HCT116 (cell line): Measurements from ENCODE around the gene MAPKAP1. TPM values are rescaled to one million over a fixed set of nuclear protein-coding genes. Genes with fewer than 3 reads are reported as not detected.

Source experiments
- ATAC-seq: fragments of 200-7000 bp; cut with Tn5 transposase; 2 replicates; pipeline ENCODE4 v1.9.1; 2020; ENCODE audit warnings: mild to moderate bottlenecking, moderate library complexity
- BruUV-seq: library from RNA; stranded (reverse); fragments of 400-500 nt; replicated peaks from 2 replicates; lab custom pipeline; 2021; lab: Mats Ljungman, UMichigan
- CTCF ChIA-PET: fragments of 300-600 bp; sonication (Branson Sonifier 250); formaldehyde crosslinking; loops from one replicate; lab custom pipeline; 2021; ENCODE audit warnings: antibody characterized with exemption; lab: Charles Lee
- POLR2A ChIA-PET: fragments of 300-600, 350-600 bp; sonication (Branson Sonifier 250); formaldehyde crosslinking; loops from one replicate; lab custom pipeline; 2021; ENCODE audit warnings: antibody characterized with exemption; lab: Charles Lee
- RAD21 ChIA-PET, 2 experiments: fragments of 300-600 bp; sonication (Branson Sonifier 250); formaldehyde crosslinking; loops; one replicate each; lab custom pipeline; 2023; ENCODE audit warnings: low total read pairs in 2 of 2; ENCODE audit not compliant: uncharacterized antibody in 2 of 2, unreplicated experiment in 2 of 2, low non-redundant PET in 1 of 2; lab: Charles Lee
- DNase-seq: peaks from one replicate; pipeline ENCODE4 v3.0.0-alpha.2; 2010; ENCODE audit warnings: low read depth, low spot score
- H2AFZ ChIP-seq: fragments of 200-600 bp; shearing (Covaris generic), sonication (generic); 2 replicates; pipeline ENCODE4 v1.6.1; 2017; ENCODE audit warnings: low read depth, mixed run types, mixed read lengths, antibody characterized with exemption, low read length; ENCODE audit not compliant: poor library complexity, severe bottlenecking
- H3K27ac ChIP-seq: 2 replicates; pipeline ENCODE4 v1.5.1; 2012; ENCODE audit warnings: low read depth, low read length
- H3K27me3 ChIP-seq: fragments of 200-600 bp; sonication (generic); 2 replicates; pipeline ENCODE4 v1.6.1; 2016; ENCODE audit warnings: mixed run types, low read length, mixed read lengths; ENCODE audit not compliant: insufficient read depth
- H3K36me3 ChIP-seq, 2 experiments: fragments of 200-500 bp in 1 of 2; fragments of 200-600 bp in 1 of 2; sonication (Bioruptor generic) in 1 of 2; sonication (generic) in 1 of 2; 2 replicates each; pipeline versions ENCODE4 v1.5.1 to v1.6.1; 2014 to 2016; ENCODE audit warnings: low read length in 2 of 2, inconsistent platforms in 1 of 2, mixed read lengths in 1 of 2, mixed run types in 1 of 2; ENCODE audit not compliant: insufficient read depth in 2 of 2, control insufficient read depth in 1 of 2
- H3K4me1 ChIP-seq, 2 experiments: fragments of 200-600 bp in 1 of 2; sonication (generic) in 1 of 2; 2 replicates each; pipeline versions ENCODE4 v1.5.1 to v1.6.1; 2012 to 2017; ENCODE audit warnings: low read length in 2 of 2, inconsistent platforms in 1 of 2, mild to moderate bottlenecking in 1 of 2, mixed read lengths in 1 of 2, mixed run types in 1 of 2, moderate library complexity in 1 of 2; ENCODE audit not compliant: insufficient read depth in 2 of 2, control insufficient read depth in 1 of 2
- H3K4me2 ChIP-seq: fragments of 200-600 bp; sonication (generic); 2 replicates; pipeline ENCODE4 v1.6.1; 2017; ENCODE audit warnings: mixed run types, low read length, mixed read lengths
- H3K4me3 ChIP-seq, 2 experiments: fragments of 200-600 bp in 1 of 2; sonication (generic) in 1 of 2; replicated peaks in 1 of 2; 2 replicates each; pipeline ENCODE4 v1.5.1; 2011 to 2016; ENCODE audit warnings: low read length in 2 of 2, control low read depth in 1 of 2, low read depth in 1 of 2, mild to moderate bottlenecking in 1 of 2, mixed read lengths in 1 of 2, mixed run types in 1 of 2
- H3K79me2 ChIP-seq: fragments of 200-600 bp; sonication (generic); 2 replicates; pipeline ENCODE4 v1.6.1; 2017; ENCODE audit warnings: mild to moderate bottlenecking, mixed run types, low read length, moderate library complexity, mixed read lengths; ENCODE audit not compliant: insufficient read depth
- H3K9ac ChIP-seq: fragments of 200-600 bp; sonication (generic); 2 replicates; pipeline ENCODE4 v1.6.1; 2016; ENCODE audit warnings: low read length, mixed read lengths
- H3K9me2 ChIP-seq: fragments of 200-600 bp; sonication (generic), shearing (Covaris generic); 2 replicates; pipeline ENCODE4 v1.6.1; 2017; ENCODE audit warnings: mixed run types, mild to moderate bottlenecking, moderate library complexity; ENCODE audit not compliant: insufficient read depth
- H3K9me3 ChIP-seq, 2 experiments: fragments of 200-500 bp in 1 of 2; fragments of 200-600 bp in 1 of 2; sonication (Bioruptor generic) in 1 of 2; sonication (generic) in 1 of 2; 2 replicates each; pipeline ENCODE4 v1.6.1; 2014 to 2017; ENCODE audit warnings: low read length in 2 of 2, mixed read lengths in 2 of 2, inconsistent platforms in 1 of 2, low read depth in 1 of 2, mild to moderate bottlenecking in 1 of 2, mixed run types in 1 of 2, moderate library complexity in 1 of 2; ENCODE audit not compliant: control insufficient read depth in 1 of 2, insufficient read depth in 1 of 2
- H4K20me1 ChIP-seq: fragments of 200-600 bp; sonication (generic), shearing (Covaris generic); 2 replicates; pipeline ENCODE4 v1.6.1; 2017; ENCODE audit warnings: mixed run types, mild to moderate bottlenecking, moderate library complexity; ENCODE audit not compliant: insufficient read depth
- CBX3 ChIP-seq: IDR thresholded peaks from 2 replicates; pipeline ENCODE4 v1.6.1; 2012; ENCODE audit warnings: low read depth
- CEBPB ChIP-seq: IDR thresholded peaks from 2 replicates; pipeline ENCODE4 v1.6.1; 2012; ENCODE audit warnings: low read depth
- CTCF ChIP-seq, 3 experiments: fragments of 200-600 bp in 1 of 3; sonication (generic) in 1 of 3; IDR thresholded peaks in 2 of 3; conservative IDR thresholded peaks in 1 of 3; 2 replicates each; pipeline ENCODE4 v1.5.1; 2012 to 2017; ENCODE audit warnings: low read depth in 2 of 3, low read length in 2 of 3, antibody characterized with exemption in 1 of 3, borderline replicate concordance in 1 of 3, control low read depth in 1 of 3, mild to moderate bottlenecking in 1 of 3, mixed read lengths in 1 of 3, mixed run types in 1 of 3, moderate library complexity in 1 of 3; ENCODE audit not compliant: insufficient read depth in 1 of 3
- EGR1 ChIP-seq: IDR thresholded peaks from 2 replicates; pipeline ENCODE4 v1.6.1; 2012; ENCODE audit warnings: low read depth
- ELF1 ChIP-seq: IDR thresholded peaks from 2 replicates; pipeline ENCODE4 v1.6.1; 2012; ENCODE audit warnings: low read depth, borderline replicate concordance
- EZH2phosphoT487 ChIP-seq: fragments of 200-600 bp; IDR thresholded peaks from 2 replicates; pipeline ENCODE4 v1.6.1; 2018; ENCODE audit warnings: antibody characterized with exemption, borderline replicate concordance
- FOSL1 ChIP-seq: IDR thresholded peaks from 2 replicates; pipeline ENCODE4 v1.6.1; 2012; ENCODE audit warnings: low read depth
- MAX ChIP-seq: IDR thresholded peaks from 2 replicates; pipeline ENCODE4 v1.6.1; 2012
- POLR2A ChIP-seq: IDR thresholded peaks from 2 replicates; pipeline ENCODE4 v1.7.0; 2011; ENCODE audit warnings: borderline replicate concordance; ENCODE audit not compliant: insufficient read depth, insufficient read length; ENCODE audit errors: extremely low read depth
- POLR2AphosphoS5 ChIP-seq: IDR thresholded peaks from 2 replicates; pipeline ENCODE4 v1.6.1; 2011; ENCODE audit warnings: mild to moderate bottlenecking, low read depth, low read length, moderate library complexity
- RAD21 ChIP-seq: IDR thresholded peaks from 2 replicates; pipeline ENCODE4 v1.6.1; 2012; ENCODE audit warnings: low read depth, mild to moderate bottlenecking
- REST ChIP-seq: IDR thresholded peaks from 2 replicates; pipeline ENCODE4 v1.6.1; 2012; ENCODE audit warnings: low read depth
- SIN3A ChIP-seq: IDR thresholded peaks from 2 replicates; pipeline ENCODE4 v1.6.1; 2012; ENCODE audit warnings: low read depth
- SP1 ChIP-seq: IDR thresholded peaks from 2 replicates; pipeline ENCODE4 v1.6.1; 2012; ENCODE audit warnings: low read depth
- SRF ChIP-seq: IDR thresholded peaks from 2 replicates; pipeline ENCODE4 v1.6.1; 2012; ENCODE audit warnings: low read depth
- TCF7L2 ChIP-seq: IDR thresholded peaks from 2 replicates; pipeline ENCODE4 v1.7.0; 2011; ENCODE audit warnings: borderline replicate concordance, inconsistent platforms; ENCODE audit not compliant: insufficient read depth, insufficient read length; ENCODE audit errors: extremely low read depth
- YY1 ChIP-seq: IDR thresholded peaks from 2 replicates; pipeline ENCODE4 v1.6.1; 2011; ENCODE audit warnings: low read length, low read depth, moderate library complexity, mild to moderate bottlenecking; ENCODE audit not compliant: insufficient replicate concordance; ENCODE audit errors: extremely low read depth
- ZBTB33 ChIP-seq: IDR thresholded peaks from 2 replicates; pipeline ENCODE4 v1.6.1; 2011; ENCODE audit warnings: mild to moderate bottlenecking, low read length, moderate library complexity; ENCODE audit not compliant: insufficient replicate concordance; ENCODE audit errors: extremely low read depth
- ZFX ChIP-seq: fragments of 450-650 bp; IDR thresholded peaks from 2 replicates; pipeline ENCODE4 v1.6.1; 2017
- ZNF274 ChIP-seq: fragments of 200-500 bp; sonication (Bioruptor generic); IDR thresholded peaks from 2 replicates; pipeline ENCODE4 v1.6.1; 2014; ENCODE audit warnings: mild to moderate bottlenecking, low read depth, low read length, inconsistent platforms
- intact Hi-C: fragments of 100-400 bp; cut with micrococcal nuclease; formaldehyde crosslinking; loops from 2 replicates; pipeline ENCODE4 v1.10.0; 2022
- total RNA-seq: library from RNA; stranded (reverse); gene quantifications from one replicate; pipeline ENCODE4 v1.2.1, GENCODE V29; 2021; ENCODE audit not compliant: unreplicated experiment

MAPKAP1 gene
- total RNA-seq, 1 experiment from 2014 or later = 72.5 TPM

GRCh38 chr9:125644819-125645507 is 62.0 kb downstream of the MAPKAP1 start:
- Histone ChIP-seq H3K79me2 (peaks cover 30% of the 10 kb centered on the region), H3K36me3 (no peaks in the 10 kb centered on the region), H3K9me3 (no peaks in the 10 kb centered on the region), H3K9me2 (no peaks in the 10 kb centered on the region), H4K20me1 (no peaks in the 10 kb centered on the region), H3K4me2 (no peak overlapping the region), H3K27me3 (no peaks in the 10 kb centered on the region), H3K4me3 (no peak overlapping the region), H3K9ac (no peak overlapping the region), H3K4me1 (peaks cover 11 to 19% of the 10 kb centered on the region in 2 experiments), H2AFZ (no peak overlapping the region)
- BruUV-seq = no TSS peak
- RAD21 ChIA-PET = no interaction called here
- DNase-seq (no peak), ATAC-seq (no peak)
- CTCF ChIA-PET = no interaction called here
- POLR2A ChIA-PET = no interaction called here
- TF ChIP-seq FOSL1 = no peak
- no peak for TF ChIP-seq ELF1
- no peak for TF ChIP-seq RAD21
- no peak for TF ChIP-seq YY1
- TF ChIP-seq REST = no peak
- no peak for TF ChIP-seq CEBPB
- TF ChIP-seq SIN3A = no peak
- no peak for TF ChIP-seq EZH2phosphoT487
- TF ChIP-seq POLR2A = no peak
- TF ChIP-seq SP1 = no peak
- no peak for TF ChIP-seq POLR2AphosphoS5
- no peak for TF ChIP-seq SRF
- TF ChIP-seq ZFX = no peak
- TF ChIP-seq CBX3 = no peak
- TF ChIP-seq ZNF274 = no peak
- TF ChIP-seq TCF7L2 = no peak
- no peak for TF ChIP-seq CTCF (IDR thresholded peaks at IDR 0.05 in 2 of 3, conservative IDR thresholded peaks at IDR 0.05 in 1 of 3; ENCODE audit: borderline replicate concordance in 1 of 3, insufficient read depth in 1 of 3, low read depth in 2 of 3, low read length in 2 of 3)
- no peak for TF ChIP-seq EGR1
- TF ChIP-seq ZBTB33 = no peak
- TF ChIP-seq MAX = no peak
- TF ChIP-seq, all 23 proteins: peak for 0
- no peak overlapping the region for H3K27ac ChIP-seq
- intact Hi-C loops = no loop called here
